Measurements from ENCODE around the gene NPTN. TPM values are rescaled to one million over a fixed set of nuclear protein-coding genes. Genes with fewer than 3 reads are reported as not detected.

The NPTN gene
- total and polyA plus RNA-seq, 9 of the 15 experiments (the other 6 are each of a cell fraction or from before 2014, with no cell fraction given), result 9.6 to 48.5 (median 21.7) TPM

- peaks cover 0 to 11% of the 10 kb centered on the region in 2 experiments; a peak in 3 of 5 replicates for H3K4me1 ChIP-seq (replicated peaks in 1 of 2; ENCODE audit: control insufficient read depth in 2 of 2, insufficient read depth in 2 of 2, low read length in 2 of 2)
- no peaks in the 10 kb centered on the region for H3K9me1 ChIP-seq (ENCODE audit: control insufficient read depth, insufficient read depth, low read length)
- WGBS (ENCODE audit: insufficient coverage, low coverage, missing lambda C conversion rate), result 91% methylated on average over 5 of the region's 7 CpGs
- CTCF ChIA-PET (ENCODE audit: low intra/inter-chr PET ratio), result interaction anchor here (1.4 kb wide), 1 partner anchor 68 kb away, joined by 5 read pairs; no protein-coding TSS in a partner anchor
- no peak overlapping the region for H3K4me3 ChIP-seq
- H3K4me2 ChIP-seq (ENCODE audit: insufficient read depth, low read length), result no peak overlapping the region
- FAIRE-seq (no peak), DNase-seq (ENCODE audit: extremely low read depth in 1 of 4, low spot score in 3 of 4) (no peak), ATAC-seq (no peak)
- no peaks in the 10 kb centered on the region for H3K79me2 ChIP-seq (ENCODE audit: control insufficient read depth, insufficient read depth, low read length)
- H4K20me1 ChIP-seq (replicated peaks; ENCODE audit: control insufficient read depth, insufficient read depth, low read length), result peaks cover 4% of the 10 kb centered on the region; the same call in 1 of the 2 replicates
- intact Hi-C loops (cut with micrococcal nuclease), result no loop called here
- in situ Hi-C loops (cut with MboI), result no loop called here
- no TSS peak for BruUV-seq (replicated peaks)
- H3K9ac ChIP-seq (ENCODE audit: insufficient read depth in 1 of 2, low read depth in 2 of 2, low read length in 2 of 2), result no peak overlapping the region
- POLR2A ChIA-PET, result interaction anchor here (0.7 kb wide), 1 partner anchor 9 kb away, joined by 3 read pairs; no protein-coding TSS in a partner anchor
- TF ChIP-seq, protein P1, sequence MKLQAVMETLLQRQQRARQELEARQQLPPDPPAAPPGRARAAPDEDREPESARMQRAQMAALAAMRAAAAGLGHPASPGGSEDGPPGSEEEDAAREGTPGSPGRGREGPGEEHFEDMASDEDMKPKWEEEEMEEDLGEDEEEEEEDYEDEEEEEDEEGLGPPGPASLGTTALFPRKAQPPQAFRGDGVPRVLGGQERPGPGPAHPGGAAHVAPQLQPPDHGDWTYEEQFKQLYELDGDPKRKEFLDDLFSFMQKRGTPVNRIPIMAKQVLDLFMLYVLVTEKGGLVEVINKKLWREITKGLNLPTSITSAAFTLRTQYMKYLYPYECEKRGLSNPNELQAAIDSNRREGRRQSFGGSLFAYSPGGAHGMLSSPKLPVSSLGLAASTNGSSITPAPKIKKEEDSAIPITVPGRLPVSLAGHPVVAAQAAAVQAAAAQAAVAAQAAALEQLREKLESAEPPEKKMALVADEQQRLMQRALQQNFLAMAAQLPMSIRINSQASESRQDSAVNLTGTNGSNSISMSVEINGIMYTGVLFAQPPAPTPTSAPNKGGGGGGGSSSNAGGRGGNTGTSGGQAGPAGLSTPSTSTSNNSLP (IDR thresholded peaks at IDR 0.05; ENCODE audit: borderline replicate concordance, low read depth, low read length), result no peak
- TF ChIP-seq ZKSCAN1 (IDR thresholded peaks at IDR 0.05; ENCODE audit: low read depth, low read length) (no peak), CBFA2T3 (IDR thresholded peaks at IDR 0.05) (no peak), SUPT5H (IDR thresholded peaks at IDR 0.05) (no peak), ARHGAP35 (IDR thresholded peaks at IDR 0.05; ENCODE audit: partially characterized antibody) (no peak), NBN (IDR thresholded peaks at IDR 0.05; ENCODE audit: low read depth) (no peak), UBTF (IDR thresholded peaks at IDR 0.05; ENCODE audit: borderline replicate concordance in 1 of 2, low read depth in 2 of 2, low read length in 2 of 2) (no peak)
- no peaks in the 10 kb centered on the region for H3K27me3 ChIP-seq (ENCODE audit: control insufficient read depth in 2 of 2, insufficient read depth in 2 of 2, low read length in 2 of 2)
- no peaks in the 10 kb centered on the region for H3K9me3 ChIP-seq (replicated peaks; ENCODE audit: control insufficient read depth, insufficient read depth, low read depth, low read length)
- no peak overlapping the region for H2AFZ ChIP-seq (ENCODE audit: low read depth, low read length)
- no peak overlapping the region for H3K27ac ChIP-seq (ENCODE audit: extremely low read depth, low read depth, low read length)
- H3K36me3 ChIP-seq (ENCODE audit: control insufficient read depth, insufficient read depth, low read length), result peaks cover 62% of the 10 kb centered on the region; the same call in 2 of the 3 replicates
Measured at GRCh38 chr15:73568564-73569280, 64.5 kb downstream of the NPTN start.
